WERI-Rb-1 (cell line): ENCODE results near the gene TAS2R20.

Source experiments
- DNase-seq: peaks from one replicate; pipeline ENCODE4 v3.0.0-alpha.2; 2020
- H3K27ac ChIP-seq: fragments of 250-450 bp; sonication (Bioruptor Pico); 2 replicates; pipeline ENCODE4 v1.5.1; 2020; ENCODE audit warnings: mild to moderate bottlenecking, moderate library complexity
- H3K27me3 ChIP-seq: fragments of 250-450 bp; sonication (Bioruptor Pico); 2 replicates; pipeline ENCODE4 v1.5.1; 2021; ENCODE audit warnings: mild to moderate bottlenecking, low read depth, moderate library complexity; ENCODE audit not compliant: insufficient read depth, severe bottlenecking
- H3K36me3 ChIP-seq: fragments of 250-450 bp; sonication (Bioruptor Pico); 2 replicates; pipeline ENCODE4 v1.5.1; 2020; ENCODE audit warnings: mild to moderate bottlenecking, moderate library complexity
- H3K4me3 ChIP-seq: 2 replicates; pipeline ENCODE4 v1.5.1; 2011; ENCODE audit warnings: low read depth, mild to moderate bottlenecking, control low read depth, low read length
- H3K9me3 ChIP-seq: fragments of 250-450 bp; sonication (Bioruptor Pico); 2 replicates; pipeline ENCODE4 v1.5.1; 2021; ENCODE audit warnings: mild to moderate bottlenecking, moderate library complexity; ENCODE audit not compliant: severe bottlenecking
- TF ChIP-seq, protein P1 (sequence below): IDR thresholded peaks from 2 replicates; pipeline ENCODE4 v1.5.1; 2011; ENCODE audit warnings: low read depth, mild to moderate bottlenecking, control low read depth, inconsistent platforms, low read length

TAS2R20 gene

DNA sequence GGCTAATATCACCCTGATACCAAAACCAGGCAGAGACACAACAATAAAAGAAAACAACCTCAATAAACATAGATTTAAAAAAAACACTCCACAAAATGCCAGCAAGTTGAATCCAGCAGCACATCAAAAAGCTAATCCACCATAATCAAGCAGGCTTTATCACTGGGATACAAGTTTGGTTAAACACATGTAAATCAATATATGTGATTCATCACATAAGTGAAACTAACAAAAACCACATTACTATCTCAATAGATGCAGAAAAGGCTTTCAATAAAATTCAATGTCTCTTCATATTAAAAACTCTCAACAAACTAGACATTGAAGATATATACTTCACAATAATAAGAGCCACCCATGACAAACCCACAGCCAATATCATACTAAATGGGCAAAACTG is 42.0 kb downstream of the TAS2R20 start:
- Histone ChIP-seq H3K4me3 (no peak overlapping the region), H3K27ac (no peak overlapping the region), H3K27me3 (no peaks in the 10 kb centered on the region), H3K36me3 (no peaks in the 10 kb centered on the region), H3K9me3 (no peaks in the 10 kb centered on the region)
- no peak for DNase-seq
- TF ChIP-seq, protein P1, sequence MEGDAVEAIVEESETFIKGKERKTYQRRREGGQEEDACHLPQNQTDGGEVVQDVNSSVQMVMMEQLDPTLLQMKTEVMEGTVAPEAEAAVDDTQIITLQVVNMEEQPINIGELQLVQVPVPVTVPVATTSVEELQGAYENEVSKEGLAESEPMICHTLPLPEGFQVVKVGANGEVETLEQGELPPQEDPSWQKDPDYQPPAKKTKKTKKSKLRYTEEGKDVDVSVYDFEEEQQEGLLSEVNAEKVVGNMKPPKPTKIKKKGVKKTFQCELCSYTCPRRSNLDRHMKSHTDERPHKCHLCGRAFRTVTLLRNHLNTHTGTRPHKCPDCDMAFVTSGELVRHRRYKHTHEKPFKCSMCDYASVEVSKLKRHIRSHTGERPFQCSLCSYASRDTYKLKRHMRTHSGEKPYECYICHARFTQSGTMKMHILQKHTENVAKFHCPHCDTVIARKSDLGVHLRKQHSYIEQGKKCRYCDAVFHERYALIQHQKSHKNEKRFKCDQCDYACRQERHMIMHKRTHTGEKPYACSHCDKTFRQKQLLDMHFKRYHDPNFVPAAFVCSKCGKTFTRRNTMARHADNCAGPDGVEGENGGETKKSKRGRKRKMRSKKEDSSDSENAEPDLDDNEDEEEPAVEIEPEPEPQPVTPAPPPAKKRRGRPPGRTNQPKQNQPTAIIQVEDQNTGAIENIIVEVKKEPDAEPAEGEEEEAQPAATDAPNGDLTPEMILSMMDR: no peak

DNA sequence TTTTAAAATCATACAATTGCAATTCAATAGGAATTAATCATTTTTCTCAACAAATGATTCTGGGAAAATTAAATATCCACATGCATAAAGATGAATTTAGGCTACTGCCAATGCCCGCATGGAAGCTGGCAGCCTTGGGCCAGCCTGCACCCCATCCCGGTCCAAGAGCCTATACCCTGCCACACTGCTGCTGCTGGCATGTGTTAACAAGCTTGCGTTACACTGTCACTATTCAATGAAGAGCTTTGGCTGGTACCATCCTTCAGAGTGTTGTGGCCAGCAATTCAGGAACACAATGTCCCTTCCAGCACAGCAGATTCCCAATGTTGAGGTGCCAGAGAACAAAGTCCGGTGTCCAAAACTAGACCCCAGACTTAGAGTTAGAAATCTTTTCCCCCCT is 45.5 kb downstream of the TAS2R20 start:
- Histone ChIP-seq H3K27me3 (no peaks in the 10 kb centered on the region), H3K9me3 (no peaks in the 10 kb centered on the region), H3K4me3 (no peak overlapping the region), H3K36me3 (no peaks in the 10 kb centered on the region), H3K27ac (no peak overlapping the region)
- TF ChIP-seq, protein P1: no peak
- DNase-seq: no peak
